Natural killer cell (primary cell): ENCODE measurements around the gene FOXD4L6. TPM values are rescaled to one million over a fixed set of nuclear protein-coding genes. Genes with fewer than 3 reads are reported as not detected.
A peak's percentile ranks its signal among the peaks of the same experiment; 100 is the strongest.
"Not testable (repeated sequence)": the region's sequence is repeated elsewhere in the genome, so short reads cannot be mapped to it uniquely, and the experiment has no call there.

Experiments used
- ATAC-seq, 3 donors: fragments of 150-1000 bp in 2 of 3; fragments of 200-7000 bp in 1 of 3; cut with Tn5 transposase; 1 replicate in 1 of 3; 2 replicates in 2 of 3; pipeline ENCODE4 v1.10.0; 2021; ENCODE audit warnings: mild to moderate bottlenecking in 2 of 3, moderate library complexity in 2 of 3
- DNase-seq, 2 donors: peaks; one replicate each; pipeline versions ENCODE4 v3.0.0 to v3.0.0-alpha.2; 2013 to 2021; ENCODE audit warnings: mixed read lengths in 1 of 2
- H3K27ac ChIP-seq: one replicate; pipeline ENCODE4 v1.5.1; 2013; ENCODE audit warnings: mild to moderate bottlenecking, low read length
- H3K27me3 ChIP-seq: one replicate; pipeline ENCODE4 v1.6.1; 2013; ENCODE audit warnings: low read length; ENCODE audit not compliant: control insufficient read depth, insufficient read depth
- H3K36me3 ChIP-seq: one replicate; pipeline ENCODE4 v1.6.1; 2013; ENCODE audit warnings: low read length; ENCODE audit not compliant: control insufficient read depth, insufficient read depth
- H3K4me1 ChIP-seq: one replicate; pipeline ENCODE4 v1.6.1; 2013; ENCODE audit warnings: low read length; ENCODE audit not compliant: control insufficient read depth, insufficient read depth
- H3K4me3 ChIP-seq: one replicate; pipeline ENCODE4 v1.5.1; 2013; ENCODE audit warnings: low read length
- H3K9me3 ChIP-seq: one replicate; pipeline ENCODE4 v1.6.1; 2013; ENCODE audit warnings: low read length; ENCODE audit not compliant: control insufficient read depth, insufficient read depth
- H3K27ac Mint-ChIP-seq, 2 donors: one replicate each; pipeline ENCODE4 v1.8.0; 2022; ENCODE audit warnings: mild to moderate bottlenecking in 2 of 2, mixed read lengths in 2 of 2, moderate library complexity in 1 of 2
- H3K27me3 Mint-ChIP-seq, 2 donors: one replicate each; pipeline ENCODE4 v1.8.0; 2022; ENCODE audit warnings: low read depth in 2 of 2, mixed read lengths in 2 of 2
- H3K36me3 Mint-ChIP-seq: one replicate; pipeline ENCODE4 v1.8.0; 2022; ENCODE audit warnings: mixed read lengths
- H3K4me1 Mint-ChIP-seq, 2 donors: one replicate each; pipeline ENCODE4 v1.8.0; 2022; ENCODE audit warnings: mixed read lengths in 2 of 2
- H3K4me3 Mint-ChIP-seq: one replicate; pipeline ENCODE4 v1.8.0; 2022; ENCODE audit warnings: mild to moderate bottlenecking, moderate library complexity, mixed read lengths
- H3K9me3 Mint-ChIP-seq, 2 donors: one replicate each; pipeline ENCODE4 v1.8.0; 2022; ENCODE audit warnings: mixed read lengths in 2 of 2
- WGBS: methylation state at CpG from one replicate; pipeline ENCODE4 v1.1.7; 2013; ENCODE audit warnings: missing lambda C conversion rate; ENCODE audit not compliant: insufficient coverage; 5-methylcytosine and 5-hydroxymethylcytosine counted together
- intact Hi-C: fragments of 100-400 bp; cut with micrococcal nuclease; formaldehyde crosslinking; loops from one replicate; pipeline ENCODE4 v1.14.2; 2022
- total RNA-seq, 4 donors: library from RNA; stranded (reverse); fragments of 120-200 nt in 1 of 4; gene quantifications; one replicate each; pipeline versions ENCODE4 v1.2.3 to v1.2.4, GENCODE V29; 2013 to 2022

Gene FOXD4L6
- total RNA-seq, 3 donors from 2014 or later (not counting 1 experiment from before 2014, with no cell fraction given): not detected

DNA sequence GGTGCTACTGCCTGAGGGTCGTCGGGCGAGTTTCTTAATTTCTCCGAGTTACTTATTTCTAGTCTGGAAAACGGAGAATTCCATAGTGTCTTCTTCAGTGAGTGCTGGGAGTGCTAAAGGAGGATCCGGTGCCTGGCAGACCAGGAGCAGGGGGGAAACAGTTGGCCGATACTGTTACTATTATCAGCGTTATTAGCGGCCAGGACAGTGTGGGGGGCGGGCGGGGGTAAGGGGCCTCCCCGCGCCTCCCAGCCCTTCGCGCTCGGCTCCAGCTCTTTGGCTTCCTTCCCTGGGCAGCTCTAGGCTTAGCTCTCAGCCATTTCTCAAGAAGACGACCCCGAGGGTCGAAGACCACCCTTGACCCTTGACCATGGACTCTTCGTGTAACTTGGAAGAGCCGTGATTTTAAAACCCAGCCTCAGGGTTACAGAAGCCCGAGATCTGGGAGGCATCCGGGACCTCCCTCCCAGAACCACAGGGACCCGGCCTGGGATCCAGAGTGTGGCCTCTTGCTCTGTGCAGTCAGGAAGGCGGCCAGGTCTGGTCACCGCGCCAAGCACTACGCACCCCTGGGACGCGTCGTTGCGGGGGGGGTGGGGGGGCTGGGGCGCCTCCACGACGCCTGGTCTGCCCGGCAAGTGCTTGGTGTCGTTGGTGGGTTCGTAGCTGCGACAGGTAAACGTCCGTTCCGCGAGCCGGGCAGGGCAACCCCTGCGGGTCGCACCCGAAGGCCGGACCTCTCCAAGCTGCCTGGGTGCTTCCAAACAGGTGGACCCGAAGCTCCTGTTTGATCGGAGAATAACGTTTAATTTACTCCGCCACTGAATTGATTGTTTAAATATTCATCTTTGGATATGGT is 4.0 kb downstream of the FOXD4L6 start:
- H3K27ac Mint-ChIP-seq, H3K9me3 Mint-ChIP-seq, H3K4me1 ChIP-seq, H3K27me3 ChIP-seq, H3K4me3 Mint-ChIP-seq, H3K27ac ChIP-seq, H3K27me3 Mint-ChIP-seq, H3K4me3 ChIP-seq, DNase-seq, H3K36me3 ChIP-seq, H3K4me1 Mint-ChIP-seq, H3K36me3 Mint-ChIP-seq, intact Hi-C loops, H3K9me3 ChIP-seq: not testable (repeated sequence)
- 29% methylated on average over 30 of the region's 52 CpGs for WGBS
- peak in 1 of 3 donors; percentile 35 for ATAC-seq

DNA sequence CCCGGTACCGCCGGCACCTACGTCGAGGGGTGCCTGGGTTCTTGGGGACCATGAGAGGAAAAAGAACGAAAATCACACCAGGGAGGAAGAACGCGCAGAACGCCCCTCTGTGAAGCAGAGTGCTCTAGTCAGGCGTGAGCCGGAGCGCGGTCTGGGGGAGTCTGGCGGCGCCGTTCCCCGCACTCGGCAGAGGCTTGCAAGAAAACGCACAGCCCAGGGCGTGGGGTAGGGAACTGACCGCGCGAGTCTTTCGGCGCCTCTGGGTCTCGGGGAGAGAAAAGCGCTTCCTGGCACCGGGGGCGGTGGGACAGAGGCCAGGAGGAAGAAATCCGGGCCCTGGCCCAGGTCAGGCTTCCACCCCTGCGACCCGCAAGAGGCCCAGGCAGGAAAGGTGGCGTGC is 4.7 kb downstream of the FOXD4L6 start:
- DNase-seq, H3K27me3 ChIP-seq, H3K4me1 Mint-ChIP-seq, H3K9me3 Mint-ChIP-seq, H3K36me3 ChIP-seq, H3K36me3 Mint-ChIP-seq, intact Hi-C loops, H3K4me3 ChIP-seq, H3K27ac Mint-ChIP-seq, H3K27me3 Mint-ChIP-seq, H3K27ac ChIP-seq, H3K9me3 ChIP-seq, H3K4me3 Mint-ChIP-seq, H3K4me1 ChIP-seq: not testable (repeated sequence)
- peak in 1 of 3 donors; percentile 3 for ATAC-seq
- WGBS: 5% methylated on average over 8 of the region's 33 CpGs

DNA sequence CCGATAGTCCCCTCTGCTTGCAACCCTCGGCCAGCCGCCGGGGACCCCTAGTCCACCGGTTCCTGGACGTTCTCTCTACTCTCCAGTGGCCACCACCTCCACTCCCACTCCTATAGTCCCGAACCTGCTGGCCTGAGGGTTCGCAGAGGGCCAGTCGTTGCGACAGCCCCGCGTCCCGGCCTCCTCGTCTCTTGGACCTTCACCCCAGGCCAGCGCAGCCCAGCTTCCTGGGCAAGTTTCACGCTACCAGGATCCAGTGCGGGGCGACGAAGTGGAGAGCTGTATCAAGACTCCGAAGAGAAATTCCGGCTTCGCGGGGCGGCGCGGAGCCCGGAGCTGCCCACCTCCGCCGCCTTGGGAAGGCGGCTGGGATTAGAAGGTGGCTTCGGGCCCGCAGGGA is 5.1 kb downstream of the FOXD4L6 start:
- H3K27ac Mint-ChIP-seq, H3K9me3 Mint-ChIP-seq, ATAC-seq, H3K4me3 ChIP-seq, H3K4me3 Mint-ChIP-seq, H3K36me3 Mint-ChIP-seq, H3K36me3 ChIP-seq, H3K9me3 ChIP-seq, intact Hi-C loops, DNase-seq, H3K27me3 Mint-ChIP-seq, H3K27ac ChIP-seq, H3K4me1 Mint-ChIP-seq, H3K27me3 ChIP-seq, H3K4me1 ChIP-seq: not testable (repeated sequence)
- no CpG with 5 or more reads among the region's 32 CpGs for WGBS

DNA sequence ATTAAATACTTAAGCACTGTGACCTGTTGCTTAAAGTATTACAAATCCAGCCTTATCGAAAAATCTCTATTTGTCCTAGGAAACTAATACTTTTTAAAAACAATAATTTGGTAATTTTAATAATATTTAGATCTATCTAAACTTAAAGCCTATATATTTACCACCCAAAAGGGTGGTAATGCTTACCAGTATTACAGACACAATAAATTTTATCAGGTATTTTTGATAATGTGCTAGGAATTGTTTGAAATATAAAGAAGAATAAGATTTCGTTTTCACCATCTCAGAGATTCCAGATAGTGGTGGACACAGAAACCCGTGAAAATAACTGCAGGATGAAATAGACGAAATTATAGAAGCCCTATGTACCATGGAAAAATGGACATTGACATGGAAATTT is 7.8 kb downstream of the FOXD4L6 start:
- H3K27ac ChIP-seq, H3K36me3 Mint-ChIP-seq, H3K27me3 Mint-ChIP-seq, intact Hi-C loops, H3K9me3 Mint-ChIP-seq, H3K4me3 ChIP-seq, H3K4me3 Mint-ChIP-seq, H3K36me3 ChIP-seq, ATAC-seq, H3K27me3 ChIP-seq, H3K4me1 Mint-ChIP-seq, H3K9me3 ChIP-seq, H3K27ac Mint-ChIP-seq, DNase-seq, H3K4me1 ChIP-seq: not testable (repeated sequence)
- no CpG with 5 or more reads among the region's 4 CpGs for WGBS

DNA sequence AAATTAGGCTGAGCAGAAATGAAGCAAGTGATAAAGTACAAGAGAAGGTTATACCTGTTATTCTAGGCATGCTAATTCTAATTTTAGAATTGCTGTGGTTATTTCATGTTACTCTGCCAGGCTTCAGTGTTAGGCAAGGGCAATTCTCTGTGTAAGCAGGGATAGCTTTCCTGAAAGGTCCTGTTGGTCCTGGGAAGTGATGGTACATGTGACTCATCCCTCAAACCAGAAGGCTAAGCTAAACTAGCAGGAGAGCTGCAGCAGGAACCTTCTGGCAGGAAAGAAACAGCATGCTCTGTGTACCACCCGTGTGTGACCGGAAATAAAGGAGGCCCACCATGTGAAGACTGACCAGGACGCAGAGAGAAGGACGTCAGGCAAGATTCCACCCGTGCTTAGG is 8.8 kb downstream of the FOXD4L6 start:
- H3K4me1 Mint-ChIP-seq, H3K9me3 Mint-ChIP-seq, DNase-seq, ATAC-seq, H3K27me3 Mint-ChIP-seq, H3K4me3 ChIP-seq, H3K27ac Mint-ChIP-seq, H3K36me3 Mint-ChIP-seq, H3K9me3 ChIP-seq, H3K4me3 Mint-ChIP-seq, intact Hi-C loops, H3K27ac ChIP-seq, H3K4me1 ChIP-seq, H3K36me3 ChIP-seq, H3K27me3 ChIP-seq: not testable (repeated sequence)
- no CpG with 5 or more reads among the region's 5 CpGs for WGBS

DNA sequence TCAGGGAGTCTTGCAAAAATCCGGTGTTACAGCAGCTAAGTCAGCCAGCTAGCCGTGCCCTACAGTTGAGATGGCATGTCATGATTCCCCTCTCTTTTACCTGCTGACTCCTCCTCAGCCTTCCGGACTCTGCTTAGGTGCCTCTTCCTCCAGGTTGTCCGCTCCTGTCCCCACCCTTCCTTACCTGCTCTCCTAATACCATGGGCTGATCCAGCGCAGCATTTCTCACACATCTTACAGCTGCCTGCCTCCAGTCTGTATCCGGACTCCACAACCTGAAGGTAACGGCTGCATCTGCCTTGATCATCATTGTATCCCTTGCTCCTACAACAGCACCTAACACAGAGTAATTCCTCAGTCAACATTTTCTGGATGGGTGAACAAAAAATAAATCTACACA is 9.2 kb downstream of the FOXD4L6 start:
- H3K27me3 Mint-ChIP-seq, DNase-seq, H3K4me3 ChIP-seq, H3K4me1 ChIP-seq, H3K36me3 Mint-ChIP-seq, H3K9me3 Mint-ChIP-seq, H3K4me1 Mint-ChIP-seq, H3K36me3 ChIP-seq, H3K4me3 Mint-ChIP-seq, H3K27ac Mint-ChIP-seq, H3K27me3 ChIP-seq, H3K9me3 ChIP-seq, intact Hi-C loops, H3K27ac ChIP-seq: not testable (repeated sequence)
- ATAC-seq: peak in 1 of 3 donors; percentile 18
- WGBS: 49% methylated on average over 4 of the region's 7 CpGs

DNA sequence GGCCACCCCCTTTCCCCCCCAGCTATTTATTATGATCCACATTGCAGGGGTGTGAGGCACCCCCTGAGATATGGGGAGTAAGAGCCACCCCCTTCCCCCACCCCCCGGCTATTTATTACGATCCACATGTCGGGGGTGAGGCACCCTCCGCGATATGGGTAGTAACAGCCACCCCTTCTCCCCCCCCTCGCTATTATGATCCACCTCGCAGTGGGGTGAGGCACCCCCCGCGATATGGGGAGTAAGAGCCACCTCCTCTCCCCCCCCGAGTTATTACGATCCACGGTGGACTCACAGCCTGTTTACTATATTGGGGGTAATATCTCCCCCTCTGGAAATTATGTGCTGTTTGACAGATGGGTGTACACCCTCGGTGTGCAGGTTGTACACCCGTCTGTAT is 15.1 kb downstream of the FOXD4L6 start:
- H3K4me1 ChIP-seq, H3K9me3 Mint-ChIP-seq, H3K27me3 ChIP-seq, H3K4me3 ChIP-seq, H3K36me3 ChIP-seq, intact Hi-C loops, H3K27me3 Mint-ChIP-seq, H3K4me1 Mint-ChIP-seq, H3K4me3 Mint-ChIP-seq, H3K9me3 ChIP-seq, H3K36me3 Mint-ChIP-seq, DNase-seq, H3K27ac ChIP-seq, H3K27ac Mint-ChIP-seq: not testable (repeated sequence)
- WGBS: no CpG with 5 or more reads among the region's 14 CpGs
- peak in 1 of 3 donors; percentile 25 for ATAC-seq

DNA sequence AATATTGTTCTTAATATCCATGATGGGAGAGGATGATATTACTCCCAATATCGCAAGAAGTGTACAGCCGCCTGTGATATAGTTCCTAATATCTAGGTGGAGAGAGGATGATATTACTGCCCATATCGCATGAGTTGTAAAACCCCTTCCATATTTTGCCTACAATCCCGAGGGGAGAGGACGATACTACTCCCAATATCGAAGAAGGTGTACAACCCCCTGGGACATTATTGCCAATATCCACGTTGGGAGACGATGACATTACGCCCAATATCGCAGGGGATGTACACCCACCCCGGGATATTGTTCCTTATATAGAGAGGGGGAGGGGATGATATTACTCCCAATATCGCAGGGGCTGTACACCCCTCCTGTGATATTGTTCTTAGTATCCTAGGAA is 17.1 kb downstream of the FOXD4L6 start:
- H3K27ac ChIP-seq, H3K27me3 Mint-ChIP-seq, H3K9me3 Mint-ChIP-seq, H3K36me3 Mint-ChIP-seq, H3K9me3 ChIP-seq, H3K36me3 ChIP-seq, ATAC-seq, H3K4me3 Mint-ChIP-seq, DNase-seq, H3K4me3 ChIP-seq, H3K4me1 ChIP-seq, intact Hi-C loops, H3K27me3 ChIP-seq, H3K27ac Mint-ChIP-seq, H3K4me1 Mint-ChIP-seq: not testable (repeated sequence)
- no CpG with 5 or more reads among the region's 12 CpGs for WGBS
